ENCODE data around the gene RABAC1.

DNA sequence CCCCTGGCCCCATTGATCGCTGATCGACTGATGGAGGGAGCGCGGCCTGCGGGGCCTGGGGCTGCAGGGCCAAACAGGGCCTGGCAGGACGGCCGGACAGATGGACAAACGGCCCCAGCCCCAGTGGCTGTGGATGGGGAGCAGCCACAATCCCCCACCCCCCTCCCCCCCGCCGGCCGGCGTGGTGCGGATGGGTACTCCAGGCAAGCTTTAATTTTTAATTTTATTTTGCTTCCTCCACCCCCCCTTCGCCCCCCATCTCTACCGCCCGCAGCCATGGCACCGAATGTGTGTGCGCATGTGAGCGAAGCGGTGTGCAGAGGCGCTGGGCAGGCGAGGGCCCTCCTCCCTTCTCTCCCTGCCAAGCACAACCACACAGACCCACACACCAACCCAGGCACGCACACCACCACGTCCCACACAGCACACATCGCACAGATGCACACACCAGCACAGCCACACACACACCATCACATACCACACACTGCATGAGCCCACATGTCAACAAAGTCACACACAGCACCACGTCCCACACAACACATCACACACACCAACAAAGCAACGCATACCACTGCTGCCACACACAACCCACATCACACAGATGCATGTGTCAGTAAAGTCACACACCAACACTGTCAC lies 43.2 kb downstream of the RABAC1 start:
- TF ChIP-seq, protein P1, sequence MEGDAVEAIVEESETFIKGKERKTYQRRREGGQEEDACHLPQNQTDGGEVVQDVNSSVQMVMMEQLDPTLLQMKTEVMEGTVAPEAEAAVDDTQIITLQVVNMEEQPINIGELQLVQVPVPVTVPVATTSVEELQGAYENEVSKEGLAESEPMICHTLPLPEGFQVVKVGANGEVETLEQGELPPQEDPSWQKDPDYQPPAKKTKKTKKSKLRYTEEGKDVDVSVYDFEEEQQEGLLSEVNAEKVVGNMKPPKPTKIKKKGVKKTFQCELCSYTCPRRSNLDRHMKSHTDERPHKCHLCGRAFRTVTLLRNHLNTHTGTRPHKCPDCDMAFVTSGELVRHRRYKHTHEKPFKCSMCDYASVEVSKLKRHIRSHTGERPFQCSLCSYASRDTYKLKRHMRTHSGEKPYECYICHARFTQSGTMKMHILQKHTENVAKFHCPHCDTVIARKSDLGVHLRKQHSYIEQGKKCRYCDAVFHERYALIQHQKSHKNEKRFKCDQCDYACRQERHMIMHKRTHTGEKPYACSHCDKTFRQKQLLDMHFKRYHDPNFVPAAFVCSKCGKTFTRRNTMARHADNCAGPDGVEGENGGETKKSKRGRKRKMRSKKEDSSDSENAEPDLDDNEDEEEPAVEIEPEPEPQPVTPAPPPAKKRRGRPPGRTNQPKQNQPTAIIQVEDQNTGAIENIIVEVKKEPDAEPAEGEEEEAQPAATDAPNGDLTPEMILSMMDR (IDR thresholded peaks at IDR 0.05) = no peak
- TF ChIP-seq SIN3A (IDR thresholded peaks at IDR 0.05; ENCODE audit: borderline replicate concordance, insufficient read depth, low read depth, low read length) = no peak
- TF ChIP-seq, protein P2, sequence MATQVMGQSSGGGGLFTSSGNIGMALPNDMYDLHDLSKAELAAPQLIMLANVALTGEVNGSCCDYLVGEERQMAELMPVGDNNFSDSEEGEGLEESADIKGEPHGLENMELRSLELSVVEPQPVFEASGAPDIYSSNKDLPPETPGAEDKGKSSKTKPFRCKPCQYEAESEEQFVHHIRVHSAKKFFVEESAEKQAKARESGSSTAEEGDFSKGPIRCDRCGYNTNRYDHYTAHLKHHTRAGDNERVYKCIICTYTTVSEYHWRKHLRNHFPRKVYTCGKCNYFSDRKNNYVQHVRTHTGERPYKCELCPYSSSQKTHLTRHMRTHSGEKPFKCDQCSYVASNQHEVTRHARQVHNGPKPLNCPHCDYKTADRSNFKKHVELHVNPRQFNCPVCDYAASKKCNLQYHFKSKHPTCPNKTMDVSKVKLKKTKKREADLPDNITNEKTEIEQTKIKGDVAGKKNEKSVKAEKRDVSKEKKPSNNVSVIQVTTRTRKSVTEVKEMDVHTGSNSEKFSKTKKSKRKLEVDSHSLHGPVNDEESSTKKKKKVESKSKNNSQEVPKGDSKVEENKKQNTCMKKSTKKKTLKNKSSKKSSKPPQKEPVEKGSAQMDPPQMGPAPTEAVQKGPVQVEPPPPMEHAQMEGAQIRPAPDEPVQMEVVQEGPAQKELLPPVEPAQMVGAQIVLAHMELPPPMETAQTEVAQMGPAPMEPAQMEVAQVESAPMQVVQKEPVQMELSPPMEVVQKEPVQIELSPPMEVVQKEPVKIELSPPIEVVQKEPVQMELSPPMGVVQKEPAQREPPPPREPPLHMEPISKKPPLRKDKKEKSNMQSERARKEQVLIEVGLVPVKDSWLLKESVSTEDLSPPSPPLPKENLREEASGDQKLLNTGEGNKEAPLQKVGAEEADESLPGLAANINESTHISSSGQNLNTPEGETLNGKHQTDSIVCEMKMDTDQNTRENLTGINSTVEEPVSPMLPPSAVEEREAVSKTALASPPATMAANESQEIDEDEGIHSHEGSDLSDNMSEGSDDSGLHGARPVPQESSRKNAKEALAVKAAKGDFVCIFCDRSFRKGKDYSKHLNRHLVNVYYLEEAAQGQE (IDR thresholded peaks at IDR 0.05; ENCODE audit: insufficient read depth in 1 of 2, low read depth in 2 of 2, low read length in 1 of 2) = no peak
- no peak for TF ChIP-seq POLR2AphosphoS5 (IDR thresholded peaks at IDR 0.05; ENCODE audit: low read depth, low read length)
